GM19099 (cell line): ENCODE data around the gene CDKN2B-AS1.

ENCODE experiments used
- POLR2A ChIP-seq: IDR thresholded peaks from 3 replicates; pipeline ENCODE4 v1.6.1; 2011; ENCODE audit warnings: low read depth; ENCODE audit not compliant: insufficient read length; ENCODE audit errors: extremely low read depth

Gene CDKN2B-AS1

DNA sequence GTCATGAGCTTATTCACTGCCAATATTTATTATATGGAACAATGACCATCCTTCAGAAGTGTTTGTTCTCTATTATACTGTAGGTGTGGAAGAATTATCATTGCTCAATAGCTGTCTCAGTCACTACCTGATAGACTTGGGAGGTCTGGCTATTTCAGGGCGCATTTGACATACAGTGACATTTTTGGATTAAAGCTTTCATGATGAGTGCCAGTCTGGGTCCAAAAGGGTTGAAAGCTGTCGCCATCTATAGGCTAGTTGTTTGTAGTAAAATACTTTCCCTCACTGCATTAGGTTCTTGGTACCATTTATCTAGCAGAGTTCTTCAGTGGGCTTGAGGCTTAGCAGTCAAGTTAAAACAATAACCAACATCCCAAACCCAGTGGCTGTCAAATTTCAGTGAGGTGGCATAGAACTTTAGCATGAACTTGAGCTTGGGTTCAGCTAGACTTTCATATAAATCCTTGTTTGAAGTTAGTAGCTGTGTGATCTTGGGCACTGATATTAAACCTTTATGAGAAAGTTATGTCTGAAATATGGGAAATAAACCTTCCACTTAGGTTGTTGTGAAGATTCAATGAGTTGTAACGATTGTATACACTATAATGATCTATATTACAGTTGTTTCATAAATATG, 125.0 kb downstream of the CDKN2B-AS1 start:
- TF ChIP-seq POLR2A = no peak

GRCh38 chr9:22120159-22120549, 125.6 kb downstream of the CDKN2B-AS1 start:
- no peak for TF ChIP-seq POLR2A

GRCh38 chr9:22120595-22120994, 126.0 kb downstream of the CDKN2B-AS1 start:
- TF ChIP-seq POLR2A = no peak

- TF ChIP-seq POLR2A = no peak
Measured at GRCh38 chr9:22124263-22125011, 129.8 kb downstream of the CDKN2B-AS1 start.

DNA sequence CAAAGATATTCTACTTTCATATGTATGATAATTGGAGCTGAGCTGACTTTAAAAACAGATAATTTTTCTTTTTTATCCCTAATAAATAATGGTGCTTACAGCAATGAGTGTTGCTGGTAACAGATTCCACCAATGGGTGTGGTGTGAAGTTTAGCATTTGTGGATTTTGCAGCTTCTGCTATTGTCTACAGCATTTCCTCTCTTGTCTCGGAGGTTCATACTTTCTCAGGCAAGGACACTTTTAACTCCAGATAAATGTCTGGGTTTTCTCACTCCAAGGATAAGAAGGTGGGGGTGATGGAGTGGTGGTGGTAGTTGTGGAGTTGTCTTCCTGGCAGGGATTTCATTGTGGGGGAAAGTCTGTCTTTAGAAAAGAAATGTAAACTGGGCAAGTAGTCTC, 134.5 kb downstream of the CDKN2B-AS1 start:
- no peak for TF ChIP-seq POLR2A

DNA sequence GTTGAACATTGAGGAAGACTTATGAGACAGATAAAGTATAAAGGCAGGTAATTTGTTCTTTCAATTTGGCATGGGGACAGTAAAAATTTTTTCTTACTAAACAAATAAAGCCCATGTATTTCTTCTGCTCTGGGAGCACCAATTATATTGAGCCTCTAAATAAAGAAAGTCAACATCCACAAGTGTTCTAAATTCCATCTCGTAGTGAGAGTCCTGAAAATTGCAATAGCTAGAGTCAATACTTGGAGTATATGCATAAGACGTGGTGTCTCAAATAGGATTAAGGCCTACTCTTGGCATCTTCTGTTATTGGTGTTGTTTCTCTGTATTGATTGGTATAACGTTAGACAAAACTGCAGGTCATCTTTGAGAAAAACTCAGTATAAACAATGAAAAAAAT, 135.0 kb downstream of the CDKN2B-AS1 start:
- TF ChIP-seq POLR2A = no peak

GRCh38 chr9:22131817-22132216, 137.2 kb downstream of the CDKN2B-AS1 start:
- TF ChIP-seq POLR2A = no peak

- TF ChIP-seq POLR2A = no peak
Measured at GRCh38 chr9:22134390-22134789, 139.8 kb downstream of the CDKN2B-AS1 start.

DNA sequence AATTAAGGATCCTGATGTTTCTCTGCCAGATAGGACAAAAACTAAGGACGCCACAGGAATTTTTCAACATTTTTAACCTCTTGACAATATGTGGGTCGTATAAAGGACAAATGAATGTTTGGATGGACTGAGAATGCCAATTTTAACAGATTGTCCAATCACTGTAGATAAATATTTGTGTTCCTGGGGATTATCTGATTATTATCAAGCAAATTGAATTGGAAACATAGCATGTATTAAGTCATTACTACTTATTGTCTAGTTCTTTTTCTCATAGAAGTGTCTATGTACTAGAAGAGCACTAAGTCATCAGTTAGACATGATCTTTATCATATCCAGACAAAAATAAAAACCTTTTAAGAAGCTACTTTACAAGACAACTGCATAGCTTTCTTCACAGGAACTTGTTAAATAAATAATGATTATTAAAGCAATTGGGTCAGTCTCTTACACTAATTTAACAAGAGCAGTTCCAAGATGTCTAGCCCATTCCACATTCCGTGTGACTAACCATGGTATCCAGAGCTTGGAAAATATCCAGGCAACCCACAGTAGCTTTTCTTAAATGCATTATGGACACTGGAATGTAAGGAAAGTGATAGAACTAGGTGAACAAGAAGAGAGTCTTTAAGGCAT, 142.0 kb downstream of the CDKN2B-AS1 start:
- no peak for TF ChIP-seq POLR2A

DNA sequence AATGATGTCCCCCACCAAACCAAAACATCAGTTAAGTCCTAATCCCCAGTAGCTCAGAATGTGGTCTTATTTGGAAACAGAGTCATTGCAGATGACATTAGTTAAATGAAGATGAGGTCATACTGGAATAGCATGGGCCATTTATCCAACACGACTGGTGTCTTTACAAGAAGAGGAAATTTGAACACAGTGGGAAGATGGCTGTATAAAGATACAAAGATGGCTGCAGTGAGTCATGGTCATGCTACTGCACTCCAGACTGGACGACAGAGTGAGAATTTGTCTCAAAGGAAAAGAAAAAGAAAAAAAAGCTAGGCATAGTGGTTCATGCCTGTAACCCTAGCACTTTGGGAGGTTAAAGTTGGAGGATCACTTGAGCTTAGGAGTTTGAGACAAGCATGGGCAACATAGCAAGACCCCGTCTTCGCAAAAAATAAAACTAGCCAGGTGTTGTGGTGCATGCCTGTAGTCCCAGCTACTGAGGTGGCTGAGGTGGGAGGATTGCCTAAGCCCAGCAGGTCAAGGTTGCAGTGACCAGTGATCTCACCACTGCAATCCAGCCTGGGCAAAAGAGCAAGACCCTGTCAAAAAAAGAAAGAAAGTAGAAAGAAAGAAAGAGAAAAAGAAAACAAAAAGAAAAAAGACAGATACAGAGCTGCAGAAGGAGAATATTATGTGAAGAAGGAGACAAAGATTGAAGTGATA, 144.5 kb downstream of the CDKN2B-AS1 start:
- no peak for TF ChIP-seq POLR2A

DNA sequence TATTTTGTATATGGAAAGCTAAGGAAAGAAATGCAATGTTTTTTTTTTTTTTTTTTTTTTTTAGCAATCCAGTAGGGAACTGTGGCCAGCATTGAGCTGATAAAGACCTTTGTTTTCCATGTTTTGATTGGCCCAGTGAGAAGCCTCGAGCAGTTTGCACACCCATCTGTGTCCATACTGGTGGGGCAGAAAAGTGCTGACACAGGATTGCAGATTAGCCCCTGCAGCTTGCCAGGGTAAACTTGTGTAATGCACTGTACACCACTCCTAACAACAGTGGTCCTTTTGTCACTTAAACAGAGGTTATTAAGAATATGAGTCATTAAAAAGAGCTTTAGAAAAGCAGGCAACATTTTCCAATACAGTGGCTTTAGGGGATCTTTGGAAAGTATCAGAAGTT, 147.3 kb downstream of the CDKN2B-AS1 start:
- TF ChIP-seq POLR2A = no peak

- no peak for TF ChIP-seq POLR2A
Measured at GRCh38 chr9:22142671-22143070, 148.1 kb downstream of the CDKN2B-AS1 start.

GRCh38 chr9:22143799-22144625, 149.4 kb downstream of the CDKN2B-AS1 start:
- TF ChIP-seq POLR2A = no peak

DNA sequence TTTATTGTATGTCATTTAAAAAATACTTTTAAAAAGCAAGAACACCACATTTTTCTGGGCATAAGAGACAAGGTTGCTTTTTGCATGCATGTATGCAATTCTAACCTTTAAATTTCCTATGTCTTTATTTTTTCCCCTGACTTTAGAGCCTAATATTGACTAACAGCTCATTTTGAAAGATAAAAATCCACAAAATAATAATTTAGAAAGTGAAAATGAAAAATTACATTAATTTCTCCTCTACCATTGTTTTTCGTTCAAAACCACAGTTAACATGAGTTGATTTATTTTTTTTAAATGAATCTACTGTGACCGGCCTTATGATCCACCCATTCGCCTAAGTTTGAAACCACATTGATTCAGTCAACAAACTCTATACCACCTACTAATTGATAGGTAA, 152.0 kb downstream of the CDKN2B-AS1 start:
- no peak for TF ChIP-seq POLR2A
